GM23248 (cell line): ENCODE data around the gene GPR3. TPM values are rescaled to one million over a fixed set of nuclear protein-coding genes. Genes with fewer than 3 reads are reported as not detected.

Experiments used
- DNase-seq: peaks from one replicate; pipeline ENCODE4 v3.0.0-alpha.2; 2015
- H2AFZ ChIP-seq: fragments of 200-600 bp; sonication (generic); 2 replicates; pipeline ENCODE4 v1.6.1; 2016; ENCODE audit warnings: antibody characterized with exemption
- H3F3A ChIP-seq: fragments of 200-600 bp; sonication (generic); 2 replicates; pipeline ENCODE4 v1.6.1; 2016; ENCODE audit warnings: mild to moderate bottlenecking, antibody characterized with exemption, mixed run types; ENCODE audit not compliant: insufficient read depth
- H3K27ac ChIP-seq: fragments of 200-600 bp; sonication (generic); 2 replicates; pipeline ENCODE4 v1.5.1; 2016; ENCODE audit warnings: mild to moderate bottlenecking
- H3K27me3 ChIP-seq: fragments of 200-600 bp; sonication (generic); replicated peaks from 2 replicates; pipeline ENCODE4 v1.6.1; 2016; ENCODE audit warnings: mild to moderate bottlenecking; ENCODE audit not compliant: insufficient read depth
- H3K36me3 ChIP-seq: fragments of 200-600 bp; sonication (generic); 2 replicates; pipeline ENCODE4 v1.6.1; 2016; ENCODE audit warnings: low read depth, mild to moderate bottlenecking
- H3K4me1 ChIP-seq: fragments of 200-600 bp; sonication (generic); 2 replicates; pipeline ENCODE4 v1.6.1; 2016; ENCODE audit warnings: mild to moderate bottlenecking; ENCODE audit not compliant: insufficient read depth
- H3K4me2 ChIP-seq: fragments of 200-600 bp; sonication (generic); one replicate; pipeline ENCODE4 v1.6.1; 2016; ENCODE audit warnings: mild to moderate bottlenecking; ENCODE audit not compliant: unreplicated experiment
- H3K4me3 ChIP-seq: fragments of 200-600 bp; sonication (generic); 2 replicates; pipeline ENCODE4 v1.5.1; 2016; ENCODE audit warnings: mild to moderate bottlenecking
- H3K79me2 ChIP-seq: fragments of 200-600 bp; sonication (generic); 2 replicates; pipeline ENCODE4 v1.6.1; 2016; ENCODE audit warnings: mild to moderate bottlenecking; ENCODE audit not compliant: insufficient read depth
- H3K9ac ChIP-seq: fragments of 200-600 bp; sonication (generic); 2 replicates; pipeline ENCODE4 v1.6.1; 2016; ENCODE audit warnings: mild to moderate bottlenecking
- H3K9me2 ChIP-seq: fragments of 200-600 bp; sonication (generic); 2 replicates; pipeline ENCODE4 v1.6.1; 2016; ENCODE audit warnings: mixed run types, mild to moderate bottlenecking, moderate library complexity; ENCODE audit not compliant: insufficient read depth
- H3K9me3 ChIP-seq: fragments of 200-600 bp; sonication (generic); one replicate; pipeline ENCODE4 v1.6.1; 2017; ENCODE audit warnings: low read depth
- H4K20me1 ChIP-seq: fragments of 200-600 bp; sonication (generic); 2 replicates; pipeline ENCODE4 v1.6.0; 2016; ENCODE audit not compliant: insufficient read depth
- EZH2 ChIP-seq: fragments of 200-600 bp; sonication (generic); IDR thresholded peaks from 2 replicates; pipeline ENCODE4 v1.6.1; 2018; ENCODE audit warnings: antibody characterized with exemption, mild to moderate bottlenecking; ENCODE audit not compliant: insufficient read depth, poor library complexity, severe bottlenecking
- EZH2phosphoT487 ChIP-seq: fragments of 200-600 bp; sonication (generic); IDR thresholded peaks from 2 replicates; pipeline ENCODE4 v1.6.1; 2018; ENCODE audit warnings: antibody characterized with exemption, moderate library complexity, mild to moderate bottlenecking, low read depth; ENCODE audit not compliant: insufficient read depth
- WGBS, 2 experiments: methylation state at CpG; one replicate each; pipeline ENCODE4 v1.1.6; 2015 to 2017; ENCODE audit warnings: low lambda C conversion rate in 2 of 2, low coverage in 1 of 2; ENCODE audit errors: missing lambda C conversion rate in 2 of 2; 5-methylcytosine and 5-hydroxymethylcytosine counted together
- in situ Hi-C: fragments of 300-500 bp; cut with MboI; formaldehyde crosslinking; loops from 2 replicates; pipeline ENCODE4 v1.15.0; 2020
- polyA plus RNA-seq: library from polyadenylated mRNA; unstranded; fragments of >200 nt; fragmentation: Nextera tagmentation; extraction: Ambion mirVana; gene quantifications from 2 replicates; pipeline ENCODE4 v1.2.1, GENCODE V29; 2016
- total RNA-seq: library from RNA; depleted of rRNA; stranded (reverse); fragments of >200 nt; shearing (Covaris generic); gene quantifications from 2 replicates; pipeline ENCODE4 v1.2.3, GENCODE V29; 2014

GPR3 gene
- total and polyA plus RNA-seq, 2 experiments from 2014 or later = 0.32 to 1.8 TPM

- no peak overlapping the region for H3K27ac ChIP-seq
- no peaks in the 10 kb centered on the region for H3F3A ChIP-seq
- H3K4me1 ChIP-seq = no peaks in the 10 kb centered on the region
- H4K20me1 ChIP-seq = no peaks in the 10 kb centered on the region
- H3K27me3 ChIP-seq = no peaks in the 10 kb centered on the region
- H3K4me2 ChIP-seq = no peak overlapping the region
- in situ Hi-C loops = no loop called here
- H3K9me2 ChIP-seq = no peaks in the 10 kb centered on the region
- no peaks in the 10 kb centered on the region for H3K9me3 ChIP-seq
- whole genome bisulfite sequencing, 2 experiments = 81 to 82% methylated on average over 11 to 12 of the region's 12 CpGs
- H3K79me2 ChIP-seq = no peaks in the 10 kb centered on the region
- H3K4me3 ChIP-seq = no peak overlapping the region
- DNase-seq = no peak
- TF ChIP-seq EZH2phosphoT487 (no peak), EZH2 (no peak)
- H2AFZ ChIP-seq = no peak overlapping the region
- H3K36me3 ChIP-seq = no peaks in the 10 kb centered on the region
- no peak overlapping the region for H3K9ac ChIP-seq
These were observed 14.5 kb upstream of the GPR3 start for GRCh38 chr1:27377760-27378495.

- Histone ChIP-seq H3K9me3 (no peaks in the 10 kb centered on the region), H3K4me1 (no peaks in the 10 kb centered on the region), H3K79me2 (no peaks in the 10 kb centered on the region), H3F3A (no peaks in the 10 kb centered on the region), H2AFZ (no peak overlapping the region), H4K20me1 (no peaks in the 10 kb centered on the region), H3K9me2 (no peaks in the 10 kb centered on the region), H3K4me3 (no peak overlapping the region), H3K4me2 (no peak overlapping the region), H3K9ac (no peak overlapping the region), H3K27ac (no peak overlapping the region), H3K36me3 (no peaks in the 10 kb centered on the region), H3K27me3 (no peaks in the 10 kb centered on the region)
- in situ Hi-C loops = no loop called here
- DNase-seq = no peak
- TF ChIP-seq EZH2phosphoT487 (no peak), EZH2 (no peak)
- 50 to 56% methylated on average over 9 to 11 of the region's 11 CpGs for WGBS, 2 experiments
These were observed 12.8 kb upstream of the GPR3 start for GRCh38 chr1:27379564-27380122.

- no peaks in the 10 kb centered on the region for H4K20me1 ChIP-seq
- in situ Hi-C loops = no loop called here
These were observed 12.2 kb upstream of the GPR3 start for GRCh38 chr1:27380224-27380623.

GRCh38 chr1:27380766-27381733 lies 11.4 kb upstream of the GPR3 start:
- Histone ChIP-seq H3K9me2 (no peaks in the 10 kb centered on the region), H3K36me3 (no peaks in the 10 kb centered on the region), H3K9ac (no peak overlapping the region)

More at GRCh38 chr1:27380224-27380623, 12.2 kb upstream of the GPR3 start:
- Histone ChIP-seq H3K36me3 (no peaks in the 10 kb centered on the region), H2AFZ (no peak overlapping the region), H3K9me3 (no peaks in the 10 kb centered on the region), H3K9me2 (no peaks in the 10 kb centered on the region), H3K9ac (no peak overlapping the region), H3K27ac (no peak overlapping the region), H3K4me2 (no peak overlapping the region), H3K4me3 (no peak overlapping the region), H3F3A (no peaks in the 10 kb centered on the region), H3K4me1 (no peaks in the 10 kb centered on the region), H3K79me2 (no peaks in the 10 kb centered on the region), H3K27me3 (no peaks in the 10 kb centered on the region)
- WGBS, 2 experiments = 49 to 53% methylated on average over 4 of the region's 4 CpGs
- DNase-seq = peak; percentile 50
- TF ChIP-seq EZH2phosphoT487 (no peak), EZH2 (no peak)

More at GRCh38 chr1:27380766-27381733, 11.4 kb upstream of the GPR3 start:
- in situ Hi-C loops = no loop called here
- no peak for DNase-seq
- WGBS, 2 experiments = 56 to 60% methylated on average over 12 of the region's 12 CpGs
- TF ChIP-seq EZH2phosphoT487 (no peak), EZH2 (no peak)
- Histone ChIP-seq H3K27ac (no peak overlapping the region), H3K9me3 (no peaks in the 10 kb centered on the region), H3K4me1 (no peaks in the 10 kb centered on the region), H3K27me3 (no peaks in the 10 kb centered on the region), H3K4me2 (no peak overlapping the region), H3K4me3 (no peak overlapping the region), H3F3A (no peaks in the 10 kb centered on the region), H2AFZ (no peak overlapping the region), H3K79me2 (no peaks in the 10 kb centered on the region), H4K20me1 (no peaks in the 10 kb centered on the region)
